ENCODE data around the gene SMOC2. TPM values are rescaled to one million over a fixed set of nuclear protein-coding genes. Genes with fewer than 3 reads are reported as not detected.

Gene SMOC2
- total and polyA plus RNA-seq, 4 donors = 1.3 to 6.4 (median 4.6) TPM

- DNase-seq = no peak
- peaks cover 0 to 6% (median 0%) of the 10 kb centered on the region in 4 donors for H3K9me3 ChIP-seq (ENCODE audit: control insufficient read depth in 4 of 4, insufficient read depth in 3 of 4, low read length in 3 of 4)
- peaks cover 0 to 10% (median 7%) of the 10 kb centered on the region in 3 donors for H3K27me3 ChIP-seq (ENCODE audit: control insufficient read depth in 3 of 3, insufficient read depth in 3 of 3, low read length in 2 of 3)
- H3K27ac ChIP-seq (ENCODE audit: low read depth in 1 of 2, low read length in 1 of 2) = no peak overlapping the region
- H3K9ac ChIP-seq (ENCODE audit: insufficient read depth in 1 of 2, low read length in 2 of 2) = no peak overlapping the region
- no peak overlapping the region for H3K4me3 ChIP-seq
- peaks cover 0 to 5% (median 0%) of the 10 kb centered on the region in 5 donors for H3K4me1 ChIP-seq (ENCODE audit: control insufficient read depth in 5 of 5, insufficient read depth in 5 of 5, low read length in 5 of 5)
- TF ChIP-seq CTCF (IDR thresholded peaks at IDR 0.05; ENCODE audit: control extremely low read depth, extremely low read depth) = no peak
- peak; percentile 9 for ATAC-seq (ENCODE audit: insufficient read depth, low FRiP score)
- WGBS, 2 donors = 93 to 96% methylated on average over 41 of the region's 41 CpGs
- no peaks in the 10 kb centered on the region for H3K36me3 ChIP-seq (ENCODE audit: control insufficient read depth in 4 of 4, insufficient read depth in 4 of 4, low read length in 4 of 4)
These were observed 114.8 kb downstream of the SMOC2 start for GRCh38 chr6:168555618-168556273.

- TF ChIP-seq CTCF (IDR thresholded peaks at IDR 0.05; ENCODE audit: control extremely low read depth, extremely low read depth) = no peak
- no peak for DNase-seq
- H3K36me3 ChIP-seq (ENCODE audit: control insufficient read depth in 4 of 4, insufficient read depth in 4 of 4, low read length in 4 of 4) = no peaks in the 10 kb centered on the region
- peaks cover 0 to 12% (median 10%) of the 10 kb centered on the region in 3 donors for H3K27me3 ChIP-seq (ENCODE audit: control insufficient read depth in 3 of 3, insufficient read depth in 3 of 3, low read length in 2 of 3)
- no peak overlapping the region for H3K4me3 ChIP-seq
- no peak overlapping the region for H3K9ac ChIP-seq (ENCODE audit: insufficient read depth in 1 of 2, low read length in 2 of 2)
- no peak for ATAC-seq (ENCODE audit: insufficient read depth, low FRiP score)
- H3K9me3 ChIP-seq (ENCODE audit: control insufficient read depth in 4 of 4, insufficient read depth in 3 of 4, low read length in 3 of 4) = peaks cover 0 to 6% (median 0%) of the 10 kb centered on the region in 4 donors
- 92 to 93% methylated on average over 8 of the region's 8 CpGs for WGBS, 2 donors
- peaks cover 0 to 5% (median 0%) of the 10 kb centered on the region in 5 donors for H3K4me1 ChIP-seq (ENCODE audit: control insufficient read depth in 5 of 5, insufficient read depth in 5 of 5, low read length in 5 of 5)
- H3K27ac ChIP-seq (ENCODE audit: low read depth in 1 of 2, low read length in 1 of 2) = no peak overlapping the region
These were observed 116.5 kb downstream of the SMOC2 start for GRCh38 chr6:168557512-168557911.

- Histone ChIP-seq H3K9ac (ENCODE audit: insufficient read depth in 1 of 2, low read length in 2 of 2) (no peak overlapping the region), H3K27me3 (ENCODE audit: control insufficient read depth in 3 of 3, insufficient read depth in 3 of 3, low read length in 2 of 3) (peaks cover 0 to 20% (median 15%) of the 10 kb centered on the region in 3 donors), H3K4me3 (no peak overlapping the region), H3K36me3 (ENCODE audit: control insufficient read depth in 4 of 4, insufficient read depth in 4 of 4, low read length in 4 of 4) (no peaks in the 10 kb centered on the region), H3K4me1 (ENCODE audit: control insufficient read depth in 5 of 5, insufficient read depth in 5 of 5, low read length in 5 of 5) (peaks cover 0 to 5% (median 0%) of the 10 kb centered on the region in 5 donors), H3K9me3 (ENCODE audit: control insufficient read depth in 4 of 4, insufficient read depth in 3 of 4, low read length in 3 of 4) (peaks cover 0 to 8% (median 0%) of the 10 kb centered on the region in 4 donors), H3K27ac (ENCODE audit: low read depth in 1 of 2, low read length in 1 of 2) (no peak overlapping the region)
- DNase-seq (no peak), ATAC-seq (ENCODE audit: insufficient read depth, low FRiP score) (no peak)
- WGBS, 2 donors = 93 to 95% methylated on average over 20 of the region's 20 CpGs
- no peak for TF ChIP-seq CTCF (IDR thresholded peaks at IDR 0.05; ENCODE audit: control extremely low read depth, extremely low read depth)
These were observed 117.7 kb downstream of the SMOC2 start for GRCh38 chr6:168558686-168559085.

Data from lung (tissue), 12 donors.